ENCODE measurements around the gene PDE4D. TPM values are rescaled to one million over a fixed set of nuclear protein-coding genes. Genes with fewer than 3 reads are reported as not detected.
A peak's percentile ranks its signal among the peaks of the same experiment; 100 is the strongest.

The PDE4D gene
- total and polyA plus RNA-seq, 2 of the 4 experiments (the other 2 are of a cell fraction) = 1.4 to 7.9 TPM

DNA sequence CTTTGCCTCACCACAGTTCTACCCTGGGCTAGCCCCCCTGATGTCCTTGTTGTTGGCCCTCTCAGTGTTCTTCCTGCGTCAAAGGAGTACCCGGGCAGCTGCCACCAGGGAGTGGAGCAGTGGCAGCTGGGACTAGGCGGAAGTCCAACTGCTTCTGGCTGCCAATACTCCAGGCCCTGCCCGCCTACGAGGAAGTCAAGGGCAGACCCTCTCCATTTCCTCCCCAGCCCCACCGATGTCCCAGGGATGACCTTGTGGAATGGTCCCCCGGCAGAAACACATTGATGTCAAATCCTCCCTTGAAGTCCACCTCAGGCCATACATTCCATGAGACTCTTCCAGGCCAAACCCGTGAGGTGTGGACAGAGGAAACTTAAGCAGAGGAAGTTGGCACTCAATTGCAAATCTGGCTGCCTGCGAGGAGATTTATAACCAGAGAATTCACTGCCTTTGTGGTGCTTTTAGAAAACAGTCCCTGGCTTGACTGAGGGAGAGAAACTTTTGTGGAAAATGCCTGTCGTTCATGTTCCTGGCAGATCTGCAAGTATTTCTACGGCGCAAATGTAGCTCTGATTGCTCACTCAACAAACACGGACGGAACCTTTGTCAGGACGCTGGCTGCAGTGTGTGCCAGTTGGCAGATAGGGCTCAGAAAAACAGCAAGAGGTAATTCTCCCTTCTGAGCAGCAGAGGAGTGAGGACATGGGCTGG, 970.9 kb downstream of the PDE4D start:
- Histone ChIP-seq H3K36me3 (ENCODE audit: control insufficient read depth, insufficient read depth, low read length) (no peaks in the 10 kb centered on the region), H3K18ac (ENCODE audit: low read depth, low read length) (no peak overlapping the region), H3K79me1 (ENCODE audit: low read depth in 1 of 2, low read length in 2 of 2) (no peaks in the 10 kb centered on the region), H3K9me1 (ENCODE audit: insufficient read depth, low read length) (no peaks in the 10 kb centered on the region), H2AK9ac (replicated peaks; ENCODE audit: low read depth, low read length, poor library complexity) (no peak overlapping the region), H4K8ac (ENCODE audit: low read depth in 2 of 2, low read length in 2 of 2) (no peak overlapping the region), H2AFZ (replicated peaks; ENCODE audit: low read length, poor library complexity) (peak overlapping the region; percentile 44), H3K56ac (ENCODE audit: extremely low read depth, insufficient read depth, low read length) (no peak overlapping the region), H3K9me3 (ENCODE audit: control insufficient read depth, insufficient read depth, low read length) (no peaks in the 10 kb centered on the region), H3K9ac (ENCODE audit: low read depth, low read length) (no peak overlapping the region), H4K20me1 (ENCODE audit: insufficient read depth, low read length) (no peaks in the 10 kb centered on the region), H3K27me3 (ENCODE audit: control insufficient read depth, insufficient read depth, low read length) (peaks cover 6% of the 10 kb centered on the region), H3K4ac (ENCODE audit: low read depth, low read length) (no peak overlapping the region), H2BK5ac (ENCODE audit: low read depth, low read length, poor library complexity, severe bottlenecking) (no peak overlapping the region), H3K23ac (ENCODE audit: low read depth, low read length) (no peak overlapping the region), H3K27ac (ENCODE audit: insufficient read depth, low read length) (no peak overlapping the region), H3K4me1 (ENCODE audit: control insufficient read depth, insufficient read depth, low read length) (no peaks in the 10 kb centered on the region), H3K14ac (replicated peaks; ENCODE audit: low read depth, low read length) (no peak overlapping the region), H3K4me3 (ENCODE audit: insufficient read depth, low read depth, low read length) (no peak overlapping the region), H2BK15ac (ENCODE audit: low read depth, low read length) (no peak overlapping the region), H3K4me2 (ENCODE audit: low read depth, low read length) (no peak overlapping the region; the same call in 1 of the 2 replicates), H2AK5ac (ENCODE audit: low read depth, low read length) (no peak overlapping the region), H2BK120ac (ENCODE audit: low read depth, low read length) (no peak overlapping the region), H2BK20ac (ENCODE audit: low read depth, low read length) (no peak overlapping the region), H4K91ac (ENCODE audit: insufficient read depth, low read depth, low read length) (no peak overlapping the region), H4K5ac (ENCODE audit: low read depth, low read length) (no peak overlapping the region)
- CTCF ChIA-PET = interaction anchor here (1.2 kb wide), 1 partner anchor 251 kb away, joined by 3 read pairs; no protein-coding TSS in a partner anchor
- no peak for TF ChIP-seq POLR2A (IDR thresholded peaks at IDR 0.05; ENCODE audit: low read depth, low read length)
- TF ChIP-seq BHLHE40 (IDR thresholded peaks at IDR 0.05; ENCODE audit: low read depth, low read length) = no peak
- no peak for TF ChIP-seq SMC3 (IDR thresholded peaks at IDR 0.05; ENCODE audit: low read depth, low read length)
- no peak for TF ChIP-seq MAZ (IDR thresholded peaks at IDR 0.05; ENCODE audit: borderline replicate concordance, low read depth, low read length)
- TF ChIP-seq CTCF (conservative IDR thresholded peaks at IDR 0.05; ENCODE audit: low read depth, low read length) = no peak
- no peak for TF ChIP-seq NFE2L2 (IDR thresholded peaks at IDR 0.05; ENCODE audit: low read depth, low read length)
- TF ChIP-seq MAFK (IDR thresholded peaks at IDR 0.05; ENCODE audit: low read depth, low read length) = no peak
- TF ChIP-seq RCOR1 (IDR thresholded peaks at IDR 0.05; ENCODE audit: insufficient replicate concordance, low read length) = no peak
- TF ChIP-seq CEBPB (IDR thresholded peaks at IDR 0.05; ENCODE audit: low read depth, low read length) = no peak
- no peak for TF ChIP-seq MXI1 (IDR thresholded peaks at IDR 0.05; ENCODE audit: borderline replicate concordance, low read depth, low read length)
- TF ChIP-seq CHD1 (IDR thresholded peaks at IDR 0.05; ENCODE audit: low read depth, low read length) = no peak
- TF ChIP-seq USF2 (IDR thresholded peaks at IDR 0.05; ENCODE audit: low read depth, low read length) = no peak
- no peak for TF ChIP-seq RFX5 (IDR thresholded peaks at IDR 0.05; ENCODE audit: low read depth, low read length)
- no peak for TF ChIP-seq FOS (IDR thresholded peaks at IDR 0.05; ENCODE audit: low read depth, low read length)
- TF ChIP-seq, protein P1, sequence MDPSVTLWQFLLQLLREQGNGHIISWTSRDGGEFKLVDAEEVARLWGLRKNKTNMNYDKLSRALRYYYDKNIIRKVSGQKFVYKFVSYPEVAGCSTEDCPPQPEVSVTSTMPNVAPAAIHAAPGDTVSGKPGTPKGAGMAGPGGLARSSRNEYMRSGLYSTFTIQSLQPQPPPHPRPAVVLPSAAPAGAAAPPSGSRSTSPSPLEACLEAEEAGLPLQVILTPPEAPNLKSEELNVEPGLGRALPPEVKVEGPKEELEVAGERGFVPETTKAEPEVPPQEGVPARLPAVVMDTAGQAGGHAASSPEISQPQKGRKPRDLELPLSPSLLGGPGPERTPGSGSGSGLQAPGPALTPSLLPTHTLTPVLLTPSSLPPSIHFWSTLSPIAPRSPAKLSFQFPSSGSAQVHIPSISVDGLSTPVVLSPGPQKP (IDR thresholded peaks at IDR 0.05; ENCODE audit: borderline replicate concordance, low read depth, low read length) = no peak
- no peak for TF ChIP-seq RAD21 (IDR thresholded peaks at IDR 0.05; ENCODE audit: low read length)
- 27% methylated on average over 4 of the region's 15 CpGs; no CpG with 5 or more reads in 1 of the 2 experiments for WGBS, 2 experiments (ENCODE audit: extremely low coverage in 2 of 2, insufficient read length in 1 of 2)
- dilution Hi-C loops (cut with HindIII; ENCODE audit: low sequenced_read_pairs, unreplicated experiment) = no loop called here
- no TSS peak for BruUV-seq (replicated peaks)
- intact Hi-C loops (cut with micrococcal nuclease) = no loop called here
- ATAC-seq (ENCODE audit: low read depth) (no peak), DNase-seq (peak; percentile 6)
- in situ Hi-C loops (cut with MboI; ENCODE audit: low sequenced_read_pairs) = no loop called here
- POLR2A ChIA-PET (ENCODE audit: unreplicated experiment) = no interaction called here

Data from IMR-90 (cell line).